COR-L47 (cell line): ENCODE results near the gene IL12RB2.
"Not testable (repeated sequence)": the region's sequence is repeated elsewhere in the genome, so short reads cannot be mapped to it uniquely, and the experiment has no call there.

Experiments used
- DNase-seq: peaks from one replicate; lab custom pipeline; 2025; lab: John Stamatoyannopoulos, UW

IL12RB2 gene

GRCh38 chr1:67431156-67431765 lies 123.6 kb downstream of the IL12RB2 start:
- DNase-seq = no peak

DNA sequence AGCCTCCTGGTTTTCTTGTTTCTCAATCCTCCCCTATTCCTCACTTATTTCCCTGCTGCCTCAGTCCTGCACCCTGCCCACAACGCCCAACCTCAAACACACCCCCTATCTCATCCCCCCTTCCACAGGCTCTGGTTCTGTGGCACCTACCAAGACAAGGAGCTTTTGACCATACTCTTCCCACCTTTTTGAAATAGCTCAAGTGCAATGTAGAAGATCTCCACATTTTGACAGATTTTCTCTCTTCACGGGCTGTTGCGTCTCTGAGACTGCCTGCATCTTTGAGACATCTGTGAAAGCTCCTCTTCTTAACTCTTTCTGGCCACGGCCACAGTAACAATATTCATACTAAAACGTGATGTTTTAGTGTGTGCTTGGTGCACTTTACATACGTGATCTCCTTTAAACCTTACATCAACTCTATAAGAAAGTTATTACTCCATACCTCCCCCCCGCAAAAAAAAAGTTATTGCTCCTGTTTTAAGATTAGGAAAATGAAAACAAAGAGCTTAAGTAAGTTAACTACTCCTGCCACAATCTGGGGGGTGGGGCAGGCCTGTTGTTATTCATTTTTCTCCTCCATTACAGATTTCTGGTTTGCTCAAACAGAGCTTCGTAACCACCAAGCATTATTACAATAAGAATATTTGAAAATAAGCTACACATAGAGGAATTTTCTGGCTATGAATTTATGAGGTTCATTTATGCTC lies 124.4 kb downstream of the IL12RB2 start:
- DNase-seq = no peak

DNA sequence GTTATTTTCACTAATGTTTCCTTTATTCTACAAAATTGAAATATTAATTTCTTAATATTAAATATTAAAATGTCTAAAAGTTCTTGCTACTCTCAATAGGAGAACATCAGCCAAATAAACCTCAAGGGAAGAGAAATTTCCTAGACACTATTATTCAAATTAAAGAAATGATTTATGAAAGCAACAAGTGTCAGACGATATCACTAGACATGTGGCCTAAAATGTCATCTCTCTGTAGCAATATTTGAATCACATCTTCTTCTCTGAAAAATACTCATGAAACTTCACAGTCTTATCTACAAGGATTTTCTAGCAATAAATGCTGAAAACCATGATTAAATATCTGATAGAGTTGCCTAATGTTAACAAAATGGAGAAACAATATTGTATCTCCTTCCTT lies 125.1 kb downstream of the IL12RB2 start:
- no peak for DNase-seq

- DNase-seq = no peak
These were observed 126.2 kb downstream of the IL12RB2 start for GRCh38 chr1:67433837-67434236.

GRCh38 chr1:67434491-67434890 lies 126.8 kb downstream of the IL12RB2 start:
- no peak for DNase-seq

DNA sequence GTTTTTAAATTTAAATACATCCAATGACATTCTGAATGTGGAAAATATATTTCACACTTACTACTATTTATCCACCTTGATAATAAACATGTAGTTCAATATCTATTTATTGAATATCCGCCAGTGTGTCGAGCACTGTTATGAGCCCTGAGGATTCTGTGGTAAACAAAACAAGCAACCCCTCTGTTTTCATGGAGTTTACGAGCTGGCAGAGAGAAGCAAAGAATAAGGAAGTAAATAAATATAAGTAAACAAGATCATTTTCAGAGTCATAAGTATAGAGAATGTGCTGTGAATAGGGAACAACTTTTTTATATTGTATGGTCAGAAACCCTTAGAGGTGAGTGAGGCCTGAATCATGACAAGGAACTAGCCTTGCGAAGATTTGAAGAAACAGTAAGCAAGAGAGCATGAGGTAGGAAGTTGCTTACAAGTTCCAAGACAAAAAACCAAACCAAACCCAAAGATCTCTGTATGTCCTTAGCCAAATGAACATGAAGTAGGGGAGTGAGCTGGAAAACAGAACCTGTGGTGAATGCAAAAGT lies 128.9 kb downstream of the IL12RB2 start:
- no peak for DNase-seq

- DNase-seq = no peak
These were observed 130.3 kb downstream of the IL12RB2 start for GRCh38 chr1:67437961-67438360.

GRCh38 chr1:67439277-67440029 lies 131.8 kb downstream of the IL12RB2 start:
- DNase-seq = no peak

GRCh38 chr1:67440339-67440738 lies 132.7 kb downstream of the IL12RB2 start:
- no peak for DNase-seq

GRCh38 chr1:67441183-67441582 lies 133.5 kb downstream of the IL12RB2 start:
- no peak for DNase-seq

GRCh38 chr1:67441739-67442281 lies 134.1 kb downstream of the IL12RB2 start:
- no peak for DNase-seq

- not testable (repeated sequence) for DNase-seq
These were observed 138.3 kb downstream of the IL12RB2 start for GRCh38 chr1:67446014-67446413.
